Activated naive CD4-positive, alpha-beta T cell treated with anti-CD3 and anti-CD28 coated beads, Interleukin-2, amount 50 U/mL, for 72 hours (primary cell): ENCODE data around the gene TBC1D7. TPM values are rescaled to one million over a fixed set of nuclear protein-coding genes. Genes with fewer than 3 reads are reported as not detected.

Experiments
- ATAC-seq, 2 donors: fragments of 150-1000 bp; cut with Tn5 transposase; 2 replicates each; pipeline ENCODE4 v1.10.0; 2021; ENCODE audit warnings: mild to moderate bottlenecking in 2 of 2, moderate library complexity in 2 of 2
- DNase-seq, 2 donors: peaks; one replicate each; pipeline ENCODE4 v3.0.0; 2021 to 2022; ENCODE audit warnings: low spot score in 2 of 2
- H3K27ac Mint-ChIP-seq, 2 donors: one replicate each; pipeline ENCODE4 v1.8.0; 2022; ENCODE audit warnings: mild to moderate bottlenecking in 2 of 2, mixed read lengths in 2 of 2
- H3K36me3 Mint-ChIP-seq, 2 donors: one replicate each; pipeline ENCODE4 v1.8.0; 2022; ENCODE audit warnings: mixed read lengths in 2 of 2
- H3K9me3 Mint-ChIP-seq, 2 donors: one replicate each; pipeline ENCODE4 v1.8.0; 2022; ENCODE audit warnings: mixed read lengths in 2 of 2
- total RNA-seq, 2 donors: library from RNA; stranded (reverse); gene quantifications; one replicate each; pipeline ENCODE4 v1.2.3, GENCODE V29; 2022

TBC1D7 gene
- total RNA-seq, 2 donors from 2014 or later, result 13.2 to 30.9 TPM

DNA sequence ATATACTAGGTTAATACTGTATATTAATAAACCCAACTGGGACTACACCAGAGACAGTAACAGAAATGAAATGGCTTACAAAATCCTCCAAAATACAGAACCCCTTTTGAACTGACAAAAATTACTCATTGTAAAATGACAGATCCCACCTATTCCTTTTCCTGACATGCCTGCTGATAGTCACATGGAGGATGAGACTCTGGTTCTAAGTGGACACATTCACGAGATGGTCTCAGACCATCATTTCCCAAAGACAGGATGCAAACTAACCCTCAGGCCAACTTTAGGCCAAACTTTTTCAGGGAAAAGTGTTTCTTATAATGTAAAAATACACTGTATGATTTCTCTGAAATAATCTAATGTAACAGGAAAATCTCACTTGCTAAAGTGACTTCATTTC lies 22.5 kb downstream of the TBC1D7 start:
- H3K27ac Mint-ChIP-seq, result no peak overlapping the region
- ATAC-seq, result no peak
- peaks cover 0 to 5% of the 10 kb centered on the region in 2 donors for H3K9me3 Mint-ChIP-seq
- H3K36me3 Mint-ChIP-seq, result peaks cover 30 to 40% of the 10 kb centered on the region in 2 donors
- DNase-seq, result no peak

DNA sequence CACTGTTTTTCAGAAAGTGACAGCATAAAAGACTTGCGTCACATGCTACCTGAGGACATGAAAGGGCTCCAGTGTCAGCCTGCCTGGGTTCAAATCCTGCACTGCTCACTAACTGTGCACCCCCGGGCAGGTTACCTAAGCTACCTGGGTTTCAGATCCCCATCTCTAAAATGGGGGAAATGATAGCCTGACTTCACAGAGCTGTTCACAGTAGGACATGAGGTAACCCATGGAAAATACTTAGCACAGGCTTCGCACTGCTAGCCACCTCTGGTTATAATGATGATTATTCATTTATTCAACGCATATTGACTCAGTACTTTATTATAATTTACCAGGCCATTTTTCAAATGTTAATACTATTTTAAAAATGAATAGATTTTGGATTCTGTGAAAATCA lies 23.0 kb downstream of the TBC1D7 start:
- no peak overlapping the region for H3K27ac Mint-ChIP-seq
- H3K36me3 Mint-ChIP-seq, result peaks cover 34 to 40% of the 10 kb centered on the region in 2 donors
- DNase-seq (no peak), ATAC-seq (no peak)
- peaks cover 0 to 5% of the 10 kb centered on the region in 2 donors for H3K9me3 Mint-ChIP-seq

DNA sequence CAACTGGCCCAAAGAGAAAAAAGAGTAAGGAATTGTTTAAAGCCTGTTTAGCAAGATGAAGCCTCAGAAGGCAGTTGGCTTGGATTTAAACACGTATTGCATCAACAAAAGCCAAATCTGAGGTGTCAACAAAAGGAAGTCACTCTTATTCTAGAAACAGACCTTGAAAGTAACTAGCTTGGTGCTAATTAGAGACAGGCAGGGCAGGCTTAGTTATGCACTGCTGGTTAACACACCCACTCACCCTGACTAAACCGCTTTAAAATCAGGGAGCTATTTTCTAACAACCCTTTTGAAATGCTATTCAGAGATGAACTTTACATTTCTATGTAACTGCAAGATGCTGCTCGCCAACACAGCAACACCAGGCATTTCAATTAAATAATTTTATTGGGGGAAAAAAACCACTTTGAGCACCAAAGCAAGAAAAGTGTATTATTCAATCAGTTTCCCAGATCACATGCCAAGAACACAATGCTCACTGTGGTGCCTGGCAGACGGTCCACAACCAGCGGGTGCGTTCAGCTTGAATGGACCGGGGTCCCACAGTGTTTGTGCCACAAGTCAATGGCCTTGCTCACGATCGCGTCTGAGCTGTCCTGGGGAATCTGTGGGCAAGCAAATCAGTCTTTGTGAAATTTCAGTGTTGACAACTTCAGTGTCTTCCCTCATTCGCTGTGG lies 23.6 kb downstream of the TBC1D7 start:
- no peak for ATAC-seq
- Mint-ChIP-seq H3K9me3 (peaks cover 0 to 5% of the 10 kb centered on the region in 2 donors), H3K27ac (no peak overlapping the region)

DNA sequence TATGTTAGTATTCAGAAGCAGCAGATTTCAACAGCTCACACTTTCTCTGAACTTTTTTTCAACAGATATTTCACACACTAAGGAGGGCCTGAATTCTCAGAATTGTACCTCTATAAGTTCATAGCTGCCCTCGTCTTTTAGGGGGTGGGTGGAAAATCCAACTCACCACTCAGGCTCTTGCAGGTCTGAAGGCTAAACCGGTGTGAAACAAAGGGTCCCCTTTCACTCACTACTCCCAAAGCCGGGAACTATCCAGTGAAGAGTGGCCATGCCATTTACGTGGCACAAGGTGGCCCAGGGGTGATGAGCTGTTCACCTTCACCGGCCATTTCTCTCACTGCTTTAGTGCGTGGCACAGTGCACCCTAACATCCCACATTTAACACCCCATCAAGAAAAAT lies 24.2 kb downstream of the TBC1D7 start:
- peaks cover 0 to 5% of the 10 kb centered on the region in 2 donors for H3K9me3 Mint-ChIP-seq
- H3K36me3 Mint-ChIP-seq, result peaks cover 40% of the 10 kb centered on the region in 2 donors
- H3K27ac Mint-ChIP-seq, result peak overlapping the region in 1 of 2 donors; percentile 97
- DNase-seq, result no peak
- ATAC-seq, result no peak

More for the DNA sequence above, 23.6 kb downstream of the TBC1D7 start:
- peaks cover 40% of the 10 kb centered on the region in 2 donors for H3K36me3 Mint-ChIP-seq
- no peak for DNase-seq

DNA sequence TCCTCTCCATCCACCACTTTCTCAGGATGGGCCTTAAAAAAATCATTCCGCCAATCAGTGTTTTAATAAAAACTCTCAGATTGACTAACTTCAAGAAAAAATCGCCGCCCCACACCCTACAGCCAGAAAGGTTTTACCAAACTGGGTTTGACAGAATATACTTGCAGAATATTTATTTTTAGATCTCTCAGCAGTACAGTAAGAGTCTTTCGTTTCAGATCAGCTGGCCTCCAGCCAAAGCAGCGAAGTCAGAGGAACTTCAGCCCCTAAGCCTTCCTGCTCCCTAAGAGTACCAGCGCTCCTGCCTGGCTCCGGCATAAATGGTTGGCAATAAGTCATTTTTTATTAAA lies 24.7 kb downstream of the TBC1D7 start:
- Mint-ChIP-seq H3K9me3 (peaks cover 0 to 5% of the 10 kb centered on the region in 2 donors), H3K36me3 (peaks cover 36 to 40% of the 10 kb centered on the region in 2 donors), H3K27ac (peak overlapping the region; percentile 89 to 97)
- peak in 1 of 2 donors; percentile 7 for ATAC-seq
- DNase-seq, result peak in 1 of 2 donors; percentile 36

DNA sequence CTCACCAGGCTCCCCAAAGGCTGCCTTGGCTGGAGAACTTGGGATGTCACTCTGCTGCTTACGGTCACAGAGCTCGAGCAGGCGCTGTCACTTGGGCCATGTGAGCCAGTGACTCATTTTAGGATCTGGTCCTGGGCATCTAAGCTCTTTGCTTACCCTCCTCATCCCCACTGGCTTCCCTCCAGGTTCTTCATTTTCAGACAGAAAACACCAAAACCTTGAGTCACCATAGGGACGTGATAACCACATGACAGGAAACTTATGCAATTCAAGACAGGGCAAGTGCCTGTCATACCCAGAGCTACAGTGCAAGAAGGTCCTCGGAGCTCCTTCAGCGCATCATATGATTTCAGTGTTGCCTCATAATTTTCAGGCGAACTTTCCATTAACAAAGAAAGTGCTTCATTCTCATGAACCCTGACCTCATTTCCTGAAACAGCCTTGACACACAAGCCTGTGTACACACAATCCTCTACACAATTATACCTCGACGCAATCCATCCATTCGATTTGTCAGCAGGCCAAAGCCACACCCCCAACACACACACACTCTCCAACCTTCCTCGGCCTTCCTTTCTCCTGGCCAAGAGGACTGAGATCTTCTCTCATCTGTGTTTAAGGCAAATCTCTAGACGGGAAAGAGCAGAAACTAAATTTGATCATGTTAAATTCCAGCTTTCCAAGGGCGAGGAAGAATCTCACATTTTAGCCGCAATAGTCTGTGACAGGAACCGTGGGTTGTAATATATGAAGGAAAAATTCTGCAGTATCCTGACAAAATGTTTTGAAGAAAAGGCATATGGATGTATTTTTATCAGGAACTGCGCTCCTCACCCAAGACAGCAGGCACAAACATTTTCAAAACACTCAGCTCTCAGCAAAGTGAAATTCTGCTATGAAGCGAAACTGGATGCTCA lies 25.3 kb downstream of the TBC1D7 start:
- peaks cover 34 to 39% of the 10 kb centered on the region in 2 donors for H3K36me3 Mint-ChIP-seq
- peaks cover 0 to 5% of the 10 kb centered on the region in 2 donors for H3K9me3 Mint-ChIP-seq
- DNase-seq, result peak; percentile 66 to 76
- ATAC-seq, result peak; percentile 96 to 97
- peak overlapping the region; percentile 89 to 98 for H3K27ac Mint-ChIP-seq

DNA sequence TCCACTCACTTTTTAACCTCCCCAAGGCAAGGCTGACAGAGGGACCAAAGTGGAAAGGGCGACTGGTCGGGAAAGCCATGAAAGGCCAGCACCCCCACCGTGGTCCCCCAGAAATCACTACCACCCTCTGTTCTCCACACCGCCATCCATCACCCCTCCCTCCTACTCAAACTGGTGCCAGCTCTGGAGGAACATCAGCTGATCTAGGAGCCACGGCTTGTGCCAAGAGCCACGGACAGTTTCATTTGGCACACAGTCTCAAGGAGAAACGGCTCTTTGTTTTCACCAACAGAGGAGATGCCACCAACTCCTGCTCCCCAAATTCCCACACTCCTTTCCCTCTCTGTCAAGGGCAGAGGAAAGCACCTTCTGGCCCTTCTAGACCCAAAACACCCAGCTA lies 26.0 kb downstream of the TBC1D7 start:
- Mint-ChIP-seq H3K36me3 (peaks cover 32 to 35% of the 10 kb centered on the region in 2 donors), H3K27ac (peak overlapping the region; percentile 89 to 98)
- peak in 1 of 2 donors; percentile 5 for ATAC-seq

DNA sequence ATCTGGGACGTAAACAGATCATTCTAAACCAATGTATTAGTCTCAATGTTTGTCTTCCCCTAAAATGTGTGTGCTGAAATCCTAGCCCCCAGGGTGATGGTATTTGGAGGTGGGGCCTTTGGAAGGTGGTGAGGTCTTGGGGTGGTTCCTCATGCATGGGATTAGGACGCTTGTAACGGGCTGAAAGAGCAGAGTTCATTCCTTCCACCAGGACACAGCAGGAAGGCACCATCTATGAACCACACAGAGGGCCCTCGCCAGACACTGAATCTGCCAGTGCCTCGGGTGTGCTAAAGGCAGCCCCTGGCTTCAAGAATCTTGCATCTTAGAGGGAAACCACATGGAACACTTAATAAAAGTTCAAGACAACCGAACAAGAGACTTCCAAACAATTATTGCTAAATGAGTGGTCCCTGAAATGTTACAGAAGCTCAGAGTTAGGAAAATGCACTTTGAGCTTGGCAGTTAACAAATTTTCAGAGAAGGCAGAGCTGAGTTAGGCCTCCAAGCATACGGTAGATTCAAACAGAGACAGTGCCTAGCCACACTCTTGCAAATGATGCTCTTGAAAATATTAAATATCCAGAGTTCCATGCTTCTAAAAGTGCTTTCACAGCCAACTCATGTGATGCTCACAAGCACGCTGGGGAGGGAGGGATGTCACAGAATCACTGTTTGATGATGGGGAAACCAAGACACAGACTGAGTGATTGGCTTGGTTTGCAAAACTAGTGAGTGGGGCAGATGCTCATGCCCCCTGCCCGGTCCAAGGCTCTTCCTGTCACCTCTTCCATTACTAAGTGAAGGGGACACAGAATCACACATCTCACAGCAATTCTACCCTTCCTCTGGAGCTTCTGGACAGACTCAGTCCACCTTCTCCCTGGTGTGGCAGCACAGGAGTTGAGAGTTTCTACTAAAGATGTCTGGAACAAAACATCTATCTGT lies 27.4 kb downstream of the TBC1D7 start:
- Mint-ChIP-seq H3K36me3 (peaks cover 23 to 35% of the 10 kb centered on the region in 2 donors), H3K27ac (no peak overlapping the region), H3K9me3 (peaks cover 0 to 5% of the 10 kb centered on the region in 2 donors)
- DNase-seq (no peak), ATAC-seq (no peak)

More for the DNA sequence above, 26.0 kb downstream of the TBC1D7 start:
- no peak for DNase-seq
- peaks cover 0 to 5% of the 10 kb centered on the region in 2 donors for H3K9me3 Mint-ChIP-seq

DNA sequence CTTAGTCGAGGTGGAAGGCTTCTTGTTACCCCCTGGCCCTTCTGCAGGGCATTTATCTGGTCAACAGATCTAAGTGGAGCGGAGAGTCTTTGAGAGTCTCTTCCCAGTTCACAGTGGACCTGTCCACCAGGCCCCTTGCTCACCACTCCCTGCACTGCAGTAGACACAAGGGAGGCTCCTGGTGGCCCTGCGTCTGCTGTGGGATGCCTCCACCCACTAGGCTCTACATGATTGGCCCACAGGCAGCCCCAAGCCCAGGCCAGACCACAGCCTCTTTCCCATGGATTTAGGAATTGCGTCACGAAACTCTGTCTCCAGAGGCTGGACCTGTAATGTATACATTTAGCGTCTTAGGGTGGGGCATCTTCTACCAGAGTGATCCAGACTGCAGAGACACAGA lies 28.4 kb downstream of the TBC1D7 start:
- no peak for DNase-seq
- H3K9me3 Mint-ChIP-seq, result peaks cover 0 to 5% of the 10 kb centered on the region in 2 donors
- H3K27ac Mint-ChIP-seq, result no peak overlapping the region
- no peak for ATAC-seq
- H3K36me3 Mint-ChIP-seq, result peaks cover 24 to 38% of the 10 kb centered on the region in 2 donors

DNA sequence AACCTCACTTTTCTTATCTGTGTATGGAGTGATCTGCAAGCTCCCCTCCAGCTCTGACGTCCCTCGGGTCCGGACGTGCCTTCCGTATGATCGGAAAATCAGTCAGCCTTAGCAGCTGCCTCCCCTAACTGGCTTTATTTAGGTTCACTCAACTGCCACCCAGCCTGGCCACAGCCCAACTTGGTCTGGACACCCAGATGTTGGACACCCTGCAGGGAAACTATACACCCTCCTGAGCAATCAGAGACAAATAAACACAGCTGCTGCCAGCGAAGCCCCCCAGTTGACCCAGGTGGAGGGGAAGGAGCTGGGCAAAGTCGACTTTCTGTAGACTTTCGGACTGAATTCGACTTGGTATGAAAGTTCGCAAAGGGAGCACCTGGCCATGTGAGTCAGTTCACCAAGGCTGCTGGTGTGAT lies 28.9 kb downstream of the TBC1D7 start:
- Mint-ChIP-seq H3K27ac (peak overlapping the region in 1 of 2 donors; percentile 60), H3K36me3 (peaks cover 26 to 38% of the 10 kb centered on the region in 2 donors), H3K9me3 (peaks cover 0 to 5% of the 10 kb centered on the region in 2 donors)
- no peak for DNase-seq
- no peak for ATAC-seq

DNA sequence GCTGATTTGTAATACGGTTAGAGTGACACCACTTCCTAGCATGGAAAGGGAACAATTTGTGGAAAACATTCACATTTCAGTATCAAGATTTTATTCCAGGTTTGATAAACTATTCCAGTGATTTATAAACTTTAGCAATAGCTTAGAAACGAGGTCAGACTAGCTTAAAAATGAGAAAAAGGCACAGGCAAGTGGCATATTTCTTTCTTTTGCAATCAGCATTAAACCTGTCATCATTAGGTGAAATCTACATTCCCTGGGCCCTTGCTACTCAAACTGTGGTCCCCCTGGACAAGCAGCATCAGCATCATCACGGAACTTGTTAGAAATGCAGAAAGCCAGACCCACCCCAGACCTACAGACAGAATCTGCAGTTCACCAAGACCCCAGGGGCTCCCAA lies 29.9 kb downstream of the TBC1D7 start:
- ATAC-seq (no peak), DNase-seq (no peak)
- H3K36me3 Mint-ChIP-seq, result peaks cover 28 to 37% of the 10 kb centered on the region in 2 donors
- H3K9me3 Mint-ChIP-seq, result peaks cover 0 to 5% of the 10 kb centered on the region in 2 donors
- no peak overlapping the region for H3K27ac Mint-ChIP-seq

DNA sequence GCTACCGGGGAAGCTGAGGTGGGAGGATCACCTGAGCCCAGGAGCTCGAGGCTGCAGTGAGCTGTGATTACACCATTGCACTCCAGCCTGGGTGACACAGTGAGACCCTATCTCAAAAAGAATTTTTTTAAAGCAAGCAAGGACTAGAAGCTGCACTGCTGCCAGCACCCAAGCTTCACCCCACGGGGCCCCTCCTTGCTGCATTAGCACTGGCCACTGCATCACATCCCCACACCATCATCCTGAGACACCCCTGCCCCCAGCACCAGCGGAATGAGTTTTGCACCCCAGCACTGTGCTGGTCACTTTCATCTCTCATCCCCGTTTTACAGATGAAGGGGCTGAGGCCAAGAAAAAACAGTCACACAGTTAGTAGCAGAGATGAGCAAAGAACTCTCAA lies 30.9 kb downstream of the TBC1D7 start:
- ATAC-seq (no peak), DNase-seq (no peak)
- no peak overlapping the region for H3K27ac Mint-ChIP-seq
- no peaks in the 10 kb centered on the region for H3K9me3 Mint-ChIP-seq
- H3K36me3 Mint-ChIP-seq, result peaks cover 24 to 33% of the 10 kb centered on the region in 2 donors

DNA sequence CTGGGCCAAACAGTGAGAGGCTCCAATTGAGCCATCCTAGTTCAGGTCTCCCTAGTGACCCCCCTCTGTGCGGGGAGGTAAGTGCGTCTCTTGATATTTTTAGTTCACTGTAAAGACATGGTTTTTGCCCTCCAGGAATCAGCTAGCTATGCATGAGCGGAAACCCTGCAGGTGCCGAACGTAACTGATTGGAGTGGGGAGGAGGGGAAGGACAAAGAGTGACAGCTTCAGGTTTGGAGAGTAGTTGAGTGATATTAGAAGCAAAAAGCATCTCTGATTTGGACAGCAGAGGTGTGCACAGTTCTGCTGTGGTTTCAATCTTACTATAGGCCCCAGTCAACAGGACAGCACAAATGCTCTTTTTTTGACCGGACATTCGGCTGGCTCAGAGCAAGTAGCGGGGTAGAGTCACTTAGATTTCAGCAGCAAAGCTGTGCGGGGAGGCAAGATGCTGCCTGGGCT lies 31.8 kb downstream of the TBC1D7 start:
- H3K27ac Mint-ChIP-seq, result peak overlapping the region in 1 of 2 donors; percentile 48
- no peaks in the 10 kb centered on the region for H3K9me3 Mint-ChIP-seq
- ATAC-seq (no peak), DNase-seq (no peak)
- H3K36me3 Mint-ChIP-seq, result peaks cover 26 to 32% of the 10 kb centered on the region in 2 donors

DNA sequence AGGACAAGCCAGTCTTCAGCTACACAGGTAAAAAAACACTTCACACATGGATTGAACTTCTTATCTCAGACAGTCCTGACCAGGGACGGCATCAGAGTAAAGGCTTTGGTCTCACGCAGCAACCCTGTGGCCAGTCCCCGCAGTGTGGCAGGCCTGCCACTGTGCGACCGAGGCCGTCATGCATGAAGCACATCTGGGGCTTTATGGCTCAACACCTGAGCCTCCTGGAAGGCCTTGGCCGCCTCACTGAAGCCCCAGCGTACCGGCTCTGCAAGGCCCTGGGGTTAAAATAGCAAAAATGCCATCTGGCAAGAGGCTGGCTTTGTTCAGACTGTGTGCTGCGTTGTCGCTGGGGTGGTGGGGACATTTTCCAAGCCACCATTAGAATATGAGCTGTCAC lies 32.8 kb downstream of the TBC1D7 start:
- no peaks in the 10 kb centered on the region for H3K9me3 Mint-ChIP-seq
- no peak overlapping the region for H3K27ac Mint-ChIP-seq
- H3K36me3 Mint-ChIP-seq, result peaks cover 27 to 30% of the 10 kb centered on the region in 2 donors
- ATAC-seq (no peak), DNase-seq (no peak)

DNA sequence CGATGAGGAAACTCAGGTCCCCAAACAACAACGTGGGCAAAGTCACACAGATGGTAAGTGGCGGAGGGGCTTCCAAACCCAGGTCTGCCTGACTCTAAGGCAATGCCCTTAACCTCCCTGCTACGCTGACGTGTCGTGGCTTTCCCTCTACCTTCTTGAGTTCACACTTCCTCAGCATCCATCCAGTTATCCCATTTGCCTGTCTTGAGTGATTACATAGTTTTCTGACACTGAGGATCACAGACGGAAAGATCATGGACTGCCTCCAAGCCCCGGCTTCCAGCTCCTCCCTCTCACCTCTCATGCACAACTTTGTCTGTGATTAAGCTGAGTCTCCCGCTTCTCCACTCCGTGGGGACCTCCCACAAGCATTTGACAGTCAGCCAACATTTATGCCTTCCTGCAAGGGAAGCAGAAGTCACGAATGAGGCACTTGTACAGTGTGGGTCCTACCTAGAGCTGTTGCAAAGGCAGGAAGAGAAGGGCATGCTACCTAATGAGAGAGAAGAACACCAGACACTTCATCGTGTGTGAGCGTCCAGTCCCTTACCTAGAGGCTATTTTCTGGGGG lies 33.8 kb downstream of the TBC1D7 start:
- Mint-ChIP-seq H3K9me3 (peaks cover 0 to 6% of the 10 kb centered on the region in 2 donors), H3K27ac (peak overlapping the region in 1 of 2 donors; percentile 41), H3K36me3 (peaks cover 26 to 37% of the 10 kb centered on the region in 2 donors)
- ATAC-seq (no peak), DNase-seq (no peak)

DNA sequence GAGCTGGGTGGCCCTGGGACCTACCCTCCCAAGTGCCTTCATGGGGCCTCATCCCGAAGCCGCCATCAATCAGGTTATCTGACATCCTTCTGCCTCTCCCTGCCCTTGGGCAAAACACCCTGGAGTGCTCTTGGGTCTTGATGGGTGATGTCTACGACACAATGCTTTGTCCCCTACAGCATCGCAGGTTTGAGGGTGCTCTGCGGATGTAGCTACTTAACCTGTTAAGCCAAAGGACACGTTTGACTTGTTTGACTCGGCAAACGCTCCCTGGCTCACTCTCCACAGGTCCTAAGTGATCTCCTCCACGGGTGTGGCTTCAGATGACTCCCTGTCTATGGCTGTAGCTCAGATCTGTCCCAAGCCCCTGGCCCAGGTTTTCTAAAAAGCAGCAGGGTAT lies 35.6 kb downstream of the TBC1D7 start:
- DNase-seq (no peak), ATAC-seq (no peak)
- Mint-ChIP-seq H3K36me3 (peaks cover 36 to 49% of the 10 kb centered on the region in 2 donors), H3K9me3 (peaks cover 0 to 10% of the 10 kb centered on the region in 2 donors), H3K27ac (peak overlapping the region in 1 of 2 donors; percentile 71)
